HL-60 (cell line): ENCODE measurements around the gene EIF2S1.

Source experiments
- CTCF ChIP-seq: IDR thresholded peaks from one replicate; pipeline ENCODE4 v1.5.1; 2011; ENCODE audit warnings: low read length, control low read depth, inconsistent platforms; ENCODE audit not compliant: insufficient read depth
- GABPA ChIP-seq: IDR thresholded peaks from 2 replicates; pipeline ENCODE4 v1.6.1; 2012; ENCODE audit warnings: low read depth
- POLR2AphosphoS5 ChIP-seq: IDR thresholded peaks from 2 replicates; pipeline ENCODE4 v1.6.1; 2012; ENCODE audit warnings: low read depth
- SPI1 ChIP-seq: IDR thresholded peaks from 2 replicates; pipeline ENCODE4 v1.6.1; 2012; ENCODE audit warnings: low read depth, mild to moderate bottlenecking, borderline replicate concordance

GRCh38 chr14:67421356-67422224 lies 61.5 kb downstream of the EIF2S1 start:
- TF ChIP-seq CTCF (no peak), POLR2AphosphoS5 (no peak), SPI1 (no peak), GABPA (no peak)
